ENCODE results near the gene PLCB1. TPM values are rescaled to one million over a fixed set of nuclear protein-coding genes. Genes with fewer than 3 reads are reported as not detected.

The PLCB1 gene
- total RNA-seq, 2 experiments from 2014 or later = 1.0 to 1.2 TPM

- ChIA-PET POLR2A (no interaction called here), CTCF (interaction anchor here (0.6 kb wide), 1 partner anchor 432 kb away, joined by 4 read pairs; no protein-coding TSS in a partner anchor)
- H3K27me3 Mint-ChIP-seq = no peaks in the 10 kb centered on the region
- DNase-seq = no peak
- no peak overlapping the region for H3K4me3 Mint-ChIP-seq
- peaks cover 8% of the 10 kb centered on the region for H3K4me1 Mint-ChIP-seq
- H3K9me3 Mint-ChIP-seq = no peaks in the 10 kb centered on the region
- H3K27ac Mint-ChIP-seq = no peak overlapping the region
- H3K36me3 Mint-ChIP-seq (ENCODE audit: low read depth) = no peaks in the 10 kb centered on the region
Observed at GRCh38 chr20:8402798-8403197, 270.7 kb downstream of the PLCB1 start.

- Mint-ChIP-seq H3K4me3 (no peak overlapping the region), H3K4me1 (peaks cover 4% of the 10 kb centered on the region), H3K36me3 (ENCODE audit: low read depth) (no peaks in the 10 kb centered on the region), H3K9me3 (no peaks in the 10 kb centered on the region), H3K27me3 (no peaks in the 10 kb centered on the region), H3K27ac (no peak overlapping the region)
- POLR2A ChIA-PET = no interaction called here
- CTCF ChIA-PET = no interaction called here
- DNase-seq = no peak
Observed at GRCh38 chr20:8404912-8405635, 273.0 kb downstream of the PLCB1 start.

- Mint-ChIP-seq H3K9me3 (no peaks in the 10 kb centered on the region), H3K36me3 (ENCODE audit: low read depth) (no peaks in the 10 kb centered on the region), H3K4me3 (no peak overlapping the region), H3K4me1 (no peaks in the 10 kb centered on the region), H3K27ac (no peak overlapping the region), H3K27me3 (no peaks in the 10 kb centered on the region)
- CTCF ChIA-PET = no interaction called here
- DNase-seq = no peak
- POLR2A ChIA-PET = interaction anchor here (0.6 kb wide), 1 partner anchor 29 kb away, joined by 4 read pairs; no protein-coding TSS in a partner anchor
Observed at GRCh38 chr20:8406391-8406790, 274.3 kb downstream of the PLCB1 start.

GRCh38 chr20:8408587-8409307 lies 276.7 kb downstream of the PLCB1 start:
- ChIA-PET POLR2A (no interaction called here), CTCF (no interaction called here)
- no peak overlapping the region for H3K4me3 Mint-ChIP-seq
- H3K4me1 Mint-ChIP-seq = no peaks in the 10 kb centered on the region
- DNase-seq = no peak
- no peaks in the 10 kb centered on the region for H3K36me3 Mint-ChIP-seq (ENCODE audit: low read depth)
- no peaks in the 10 kb centered on the region for H3K27me3 Mint-ChIP-seq
- H3K27ac Mint-ChIP-seq = no peak overlapping the region
- H3K9me3 Mint-ChIP-seq = no peaks in the 10 kb centered on the region

- no peaks in the 10 kb centered on the region for H3K36me3 Mint-ChIP-seq (ENCODE audit: low read depth)
- H3K27me3 Mint-ChIP-seq = no peaks in the 10 kb centered on the region
- no peak overlapping the region for H3K27ac Mint-ChIP-seq
- ChIA-PET CTCF (no interaction called here), POLR2A (no interaction called here)
- H3K4me3 Mint-ChIP-seq = no peak overlapping the region
- H3K9me3 Mint-ChIP-seq = no peaks in the 10 kb centered on the region
- DNase-seq = no peak
- no peaks in the 10 kb centered on the region for H3K4me1 Mint-ChIP-seq
Observed at GRCh38 chr20:8413691-8414090, 281.6 kb downstream of the PLCB1 start.

- Mint-ChIP-seq H3K27ac (no peak overlapping the region), H3K27me3 (no peaks in the 10 kb centered on the region), H3K9me3 (no peaks in the 10 kb centered on the region), H3K4me3 (no peak overlapping the region), H3K36me3 (ENCODE audit: low read depth) (no peaks in the 10 kb centered on the region), H3K4me1 (no peaks in the 10 kb centered on the region)
- ChIA-PET POLR2A (no interaction called here), CTCF (no interaction called here)
- DNase-seq = no peak
Observed at GRCh38 chr20:8414586-8415274, 282.7 kb downstream of the PLCB1 start.

GRCh38 chr20:8421981-8422380 lies 289.9 kb downstream of the PLCB1 start:
- no peaks in the 10 kb centered on the region for H3K9me3 Mint-ChIP-seq

GRCh38 chr20:8423482-8423881 lies 291.4 kb downstream of the PLCB1 start:
- H3K27ac Mint-ChIP-seq = no peak overlapping the region
- no peaks in the 10 kb centered on the region for H3K36me3 Mint-ChIP-seq (ENCODE audit: low read depth)
- CTCF ChIA-PET = no interaction called here

More at GRCh38 chr20:8421981-8422380, 289.9 kb downstream of the PLCB1 start:
- ChIA-PET POLR2A (no interaction called here), CTCF (no interaction called here)
- Mint-ChIP-seq H3K4me3 (no peak overlapping the region), H3K4me1 (no peaks in the 10 kb centered on the region), H3K36me3 (ENCODE audit: low read depth) (no peaks in the 10 kb centered on the region), H3K27ac (no peak overlapping the region), H3K27me3 (no peaks in the 10 kb centered on the region)
- no peak for DNase-seq

GRCh38 chr20:8424010-8424409 lies 291.9 kb downstream of the PLCB1 start:
- no peaks in the 10 kb centered on the region for H3K4me1 Mint-ChIP-seq
- H3K36me3 Mint-ChIP-seq (ENCODE audit: low read depth) = no peaks in the 10 kb centered on the region
- no peak overlapping the region for H3K4me3 Mint-ChIP-seq
- no peak overlapping the region for H3K27ac Mint-ChIP-seq
- no peaks in the 10 kb centered on the region for H3K27me3 Mint-ChIP-seq
- POLR2A ChIA-PET = no interaction called here
- CTCF ChIA-PET = no interaction called here
- no peaks in the 10 kb centered on the region for H3K9me3 Mint-ChIP-seq
- no peak for DNase-seq

More at GRCh38 chr20:8423482-8423881, 291.4 kb downstream of the PLCB1 start:
- POLR2A ChIA-PET = no interaction called here
- H3K4me3 Mint-ChIP-seq = no peak overlapping the region
- H3K9me3 Mint-ChIP-seq = no peaks in the 10 kb centered on the region
- DNase-seq = no peak
- no peaks in the 10 kb centered on the region for H3K27me3 Mint-ChIP-seq
- no peaks in the 10 kb centered on the region for H3K4me1 Mint-ChIP-seq

- POLR2A ChIA-PET = no interaction called here
- H3K4me3 Mint-ChIP-seq = no peak overlapping the region
- H3K4me1 Mint-ChIP-seq = no peaks in the 10 kb centered on the region
Observed at GRCh38 chr20:8425016-8425415, 292.9 kb downstream of the PLCB1 start.

GRCh38 chr20:8425802-8426201 lies 293.7 kb downstream of the PLCB1 start:
- no peak for DNase-seq
- Mint-ChIP-seq H3K4me3 (no peak overlapping the region), H3K9me3 (no peaks in the 10 kb centered on the region), H3K27me3 (no peaks in the 10 kb centered on the region), H3K27ac (no peak overlapping the region), H3K36me3 (ENCODE audit: low read depth) (no peaks in the 10 kb centered on the region), H3K4me1 (no peaks in the 10 kb centered on the region)
- ChIA-PET POLR2A (no interaction called here), CTCF (interaction anchor here (0.6 kb wide), 1 partner anchor 26 kb away, joined by 5 read pairs; no protein-coding TSS in a partner anchor)

More at GRCh38 chr20:8425016-8425415, 292.9 kb downstream of the PLCB1 start:
- DNase-seq = no peak
- Mint-ChIP-seq H3K36me3 (ENCODE audit: low read depth) (no peaks in the 10 kb centered on the region), H3K27ac (no peak overlapping the region), H3K27me3 (no peaks in the 10 kb centered on the region), H3K9me3 (no peaks in the 10 kb centered on the region)
- CTCF ChIA-PET = no interaction called here

- Mint-ChIP-seq H3K9me3 (no peaks in the 10 kb centered on the region), H3K27me3 (no peaks in the 10 kb centered on the region), H3K36me3 (ENCODE audit: low read depth) (no peaks in the 10 kb centered on the region), H3K4me1 (no peaks in the 10 kb centered on the region), H3K27ac (no peak overlapping the region), H3K4me3 (no peak overlapping the region)
- POLR2A ChIA-PET = no interaction called here
- DNase-seq = no peak
- CTCF ChIA-PET = no interaction called here
Observed at GRCh38 chr20:8427419-8428040, 295.5 kb downstream of the PLCB1 start.

GRCh38 chr20:8428988-8429387 lies 296.9 kb downstream of the PLCB1 start:
- POLR2A ChIA-PET = no interaction called here
- no peaks in the 10 kb centered on the region for H3K4me1 Mint-ChIP-seq
- no peak overlapping the region for H3K4me3 Mint-ChIP-seq
- H3K27me3 Mint-ChIP-seq = no peaks in the 10 kb centered on the region
- CTCF ChIA-PET = no interaction called here
- no peak for DNase-seq
- no peaks in the 10 kb centered on the region for H3K9me3 Mint-ChIP-seq
- H3K36me3 Mint-ChIP-seq (ENCODE audit: low read depth) = no peaks in the 10 kb centered on the region
- no peak overlapping the region for H3K27ac Mint-ChIP-seq
